Suprapubic skin (tissue), 3 donors: ENCODE measurements around the gene PYGO2.

Source experiments
- CTCF ChIP-seq, 2 donors: fragments of 200-600 bp in 1 of 2; fragments of 450-650 bp in 1 of 2; sonication (generic) in 1 of 2; IDR thresholded peaks; one replicate each; pipeline ENCODE4 v1.5.1; 2016 to 2019; ENCODE audit warnings: antibody characterized with exemption in 2 of 2, mild to moderate bottlenecking in 1 of 2, moderate library complexity in 1 of 2
- POLR2AphosphoS5 ChIP-seq, 3 donors: sonication (generic); formaldehyde crosslinking; IDR thresholded peaks; one replicate each; pipeline ENCODE4 v1.6.1; 2017; ENCODE audit warnings: antibody characterized with exemption in 3 of 3

GRCh38 chr1:155009742-155010141 is 48.2 kb upstream of the PYGO2 start:
- TF ChIP-seq CTCF (IDR thresholded peaks at IDR 0.05) = no peak
- TF ChIP-seq POLR2AphosphoS5 (IDR thresholded peaks at IDR 0.05) = no peak
